ENCODE results near the gene SBDS.
"Not testable (repeated sequence)": the region's sequence is repeated elsewhere in the genome, so short reads cannot be mapped to it uniquely, and the experiment has no call there.

The SBDS gene

DNA sequence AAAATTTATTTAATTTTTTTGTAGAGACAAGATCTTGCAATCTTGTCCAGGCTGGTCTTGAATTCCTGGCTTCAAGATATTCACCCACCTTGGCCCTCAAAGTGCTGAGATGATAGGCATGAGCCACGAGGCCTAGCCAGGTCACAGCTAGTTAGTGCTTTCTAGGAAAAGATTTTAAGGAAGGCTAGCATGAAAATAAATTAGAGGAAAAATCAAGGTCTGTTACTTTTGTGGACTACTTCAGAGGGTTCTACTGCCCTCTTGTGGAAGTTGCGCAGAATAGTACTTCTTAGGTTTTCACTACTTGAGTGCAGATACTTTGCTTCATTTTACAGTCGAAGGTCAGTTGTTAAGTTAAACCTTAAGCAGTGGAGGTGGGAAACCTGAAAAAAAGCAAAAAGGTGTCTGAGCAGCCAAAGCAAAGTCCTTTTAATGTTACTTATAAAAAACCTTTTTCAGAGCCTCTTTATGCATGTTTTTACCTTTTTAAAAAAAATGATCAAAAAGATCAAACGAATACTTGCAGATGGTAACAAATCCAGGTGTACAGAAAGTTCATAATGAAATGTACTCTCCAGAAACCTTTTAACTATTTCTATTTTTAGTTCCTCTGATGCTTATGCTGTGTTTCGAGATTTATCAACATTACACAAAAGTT, 5.3 kb upstream of the SBDS start:
- in situ Hi-C loops (cut with MboI; ENCODE audit: low pct_unique_long_range_greater_than_20kb, low sequenced_read_pairs), result not testable (repeated sequence)
- peak; percentile 29 for DNase-seq

DNA sequence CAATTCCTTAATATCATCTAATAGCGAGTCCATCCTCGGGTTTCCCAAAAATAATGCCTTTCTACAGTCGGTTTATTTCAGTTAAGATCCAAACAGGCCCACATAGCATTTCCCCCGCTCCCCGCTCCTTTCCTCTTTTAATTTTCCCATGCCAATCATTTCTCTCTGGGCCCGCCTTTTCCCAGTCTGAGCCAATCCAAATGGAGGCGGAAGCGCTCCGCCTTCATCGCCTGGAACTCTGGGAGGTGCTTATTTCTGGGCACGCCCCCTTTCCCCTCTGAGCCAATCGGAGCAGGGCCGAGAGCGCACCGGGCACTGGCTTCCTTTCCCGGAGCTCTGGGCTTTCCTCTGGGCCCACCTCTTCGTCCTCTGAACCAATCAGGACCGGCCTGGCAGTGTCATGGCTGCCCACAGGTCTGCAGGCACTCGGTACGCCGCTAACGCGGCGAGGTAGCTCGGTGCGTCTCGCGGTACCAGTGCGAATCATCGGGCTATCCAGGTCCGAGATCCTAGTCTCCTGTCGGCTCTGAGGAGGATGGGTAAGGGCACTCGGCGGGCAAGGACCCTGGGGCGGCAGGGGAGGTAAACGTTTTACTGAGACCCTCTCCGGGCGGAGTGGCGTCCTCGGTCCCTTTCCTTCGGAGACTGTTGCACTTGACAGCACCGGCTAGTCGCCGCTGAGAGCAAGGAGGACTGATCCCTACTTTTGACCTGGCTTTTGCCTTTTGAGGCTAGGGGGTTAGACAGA, 1.2 kb upstream of the SBDS start, which contains the start of gene TYW1:
Gene TYW1 (plus strand): TSS at position 390 of the 748 bp plus-strand sequence. CDS start 146 bp downstream, at position 536.
- in situ Hi-C loops (cut with MboI; ENCODE audit: low pct_unique_long_range_greater_than_20kb, low sequenced_read_pairs), result not testable (repeated sequence)
- peak; percentile 99 for DNase-seq

DNA sequence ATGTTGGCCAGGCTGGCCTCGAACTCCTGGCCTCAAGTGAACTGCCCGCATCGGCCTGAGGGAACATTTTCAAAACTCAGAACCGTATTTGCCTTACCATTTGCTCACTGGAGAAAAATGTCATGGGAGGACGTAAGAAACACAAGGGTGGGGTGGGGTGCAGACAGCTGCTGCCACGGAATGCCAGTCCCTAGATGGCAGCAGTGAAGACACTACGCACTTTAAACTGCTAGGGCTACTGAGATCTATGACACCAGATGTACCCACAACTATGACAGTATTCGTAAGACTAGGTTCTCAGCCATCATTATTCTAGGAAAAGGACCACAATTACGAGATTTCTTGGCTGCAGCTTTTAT, 716 bp downstream of the SBDS start:
- peak; percentile 72 for DNase-seq
- in situ Hi-C loops (cut with MboI; ENCODE audit: low pct_unique_long_range_greater_than_20kb, low sequenced_read_pairs), result not testable (repeated sequence)

DNA sequence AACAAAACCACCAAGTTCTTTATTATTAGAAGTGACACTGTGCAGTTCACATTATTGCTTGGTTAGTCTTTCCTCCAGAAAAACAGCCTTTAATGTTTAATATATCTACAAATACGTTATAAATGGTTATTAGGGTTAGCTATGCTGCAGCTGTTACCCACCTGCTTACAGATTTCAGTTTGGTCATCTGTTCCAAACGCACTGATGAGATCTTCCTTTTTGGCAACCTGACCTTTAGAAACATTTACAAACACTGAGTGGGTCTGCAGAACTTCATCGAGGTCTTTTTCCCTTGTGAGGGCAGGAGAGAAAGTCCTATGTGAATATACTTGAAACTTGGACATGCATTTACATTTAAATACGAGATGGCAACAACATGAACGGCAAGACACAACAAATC, 1.3 kb downstream of the SBDS start:
- DNase-seq; in situ Hi-C loops (cut with MboI; ENCODE audit: low pct_unique_long_range_greater_than_20kb, low sequenced_read_pairs): not testable (repeated sequence)

DNA sequence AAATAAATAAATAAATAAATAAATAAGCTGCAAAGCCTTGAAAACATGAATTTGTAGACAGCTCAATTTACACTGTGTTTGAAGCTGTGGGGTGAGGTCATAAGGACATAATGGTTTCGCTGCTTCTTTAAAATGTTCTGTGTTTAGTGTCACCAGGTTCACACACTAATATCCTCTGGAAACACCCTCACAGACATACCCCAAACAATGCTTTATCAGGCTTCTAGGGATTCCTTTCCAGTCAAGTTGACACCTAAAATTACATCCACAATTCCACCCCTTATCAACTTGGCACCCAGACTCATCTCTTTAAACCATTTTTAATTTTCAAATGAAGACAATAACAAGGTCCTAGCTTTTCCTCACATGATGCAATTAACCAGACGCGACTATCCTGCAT, 5.8 kb downstream of the SBDS start:
- in situ Hi-C loops (cut with MboI; ENCODE audit: low pct_unique_long_range_greater_than_20kb, low sequenced_read_pairs), result not testable (repeated sequence)

DNA sequence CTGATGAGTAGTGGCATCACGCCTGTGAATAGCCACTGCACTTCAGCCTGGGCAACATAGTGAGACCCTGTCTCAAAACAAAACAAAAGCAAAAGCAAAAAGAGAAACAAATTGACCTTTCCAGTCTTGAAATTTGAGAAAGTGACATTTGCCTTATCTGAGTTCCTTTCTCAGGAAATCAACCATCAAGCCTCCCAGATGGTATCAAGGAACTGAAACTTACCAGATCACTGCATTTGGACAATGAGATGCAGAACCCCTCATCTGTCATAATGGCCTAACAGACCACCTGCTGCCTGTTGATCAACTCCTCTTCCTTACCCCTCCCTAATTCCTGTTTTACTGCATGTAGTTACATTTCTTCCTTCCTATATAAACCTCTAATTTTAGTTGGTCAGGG, 15.1 kb downstream of the SBDS start:
- in situ Hi-C loops (cut with MboI; ENCODE audit: low pct_unique_long_range_greater_than_20kb, low sequenced_read_pairs); DNase-seq: not testable (repeated sequence)

More for the DNA sequence above, 5.8 kb downstream of the SBDS start:
- not testable (repeated sequence) for DNase-seq

DNA sequence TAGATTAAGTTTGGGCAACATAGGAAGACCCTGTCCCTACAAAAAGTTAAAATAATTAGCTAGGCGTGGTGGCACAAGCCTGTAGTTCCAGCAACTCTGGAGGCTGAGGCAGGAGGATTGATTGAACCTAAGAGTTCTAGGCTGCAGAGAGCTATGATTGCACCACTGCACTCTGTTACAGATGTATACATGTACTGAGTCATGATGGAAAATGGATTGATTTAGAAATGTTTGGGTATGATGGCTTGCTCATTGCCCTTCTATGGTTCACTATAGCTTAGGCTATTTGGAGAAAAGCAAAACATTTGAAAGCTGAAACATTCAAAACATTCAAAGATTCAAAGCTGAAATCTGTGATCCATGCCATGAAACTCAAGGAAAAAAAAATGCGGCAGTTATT, 16.4 kb downstream of the SBDS start:
- in situ Hi-C loops (cut with MboI; ENCODE audit: low pct_unique_long_range_greater_than_20kb, low sequenced_read_pairs); DNase-seq: not testable (repeated sequence)

DNA sequence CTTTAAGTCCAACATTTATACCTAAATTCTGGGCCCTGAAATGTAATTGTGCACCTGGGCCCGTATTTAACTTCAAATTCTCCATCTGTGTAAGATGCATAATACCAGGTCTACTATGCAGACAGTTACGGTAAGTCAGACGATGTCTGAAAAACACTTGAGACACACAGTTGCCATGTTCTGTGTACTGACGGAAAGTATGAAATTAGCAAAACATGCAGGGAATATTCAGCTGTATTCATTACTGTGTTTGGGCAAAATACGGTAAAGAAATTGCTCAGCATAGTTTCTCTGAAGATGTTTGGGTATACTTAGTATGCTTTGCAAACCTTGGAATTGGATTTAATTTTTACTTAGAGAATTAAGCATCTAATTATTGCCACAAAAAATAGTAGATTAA, 17.1 kb downstream of the SBDS start:
- in situ Hi-C loops (cut with MboI; ENCODE audit: low pct_unique_long_range_greater_than_20kb, low sequenced_read_pairs); DNase-seq: not testable (repeated sequence)

DNA sequence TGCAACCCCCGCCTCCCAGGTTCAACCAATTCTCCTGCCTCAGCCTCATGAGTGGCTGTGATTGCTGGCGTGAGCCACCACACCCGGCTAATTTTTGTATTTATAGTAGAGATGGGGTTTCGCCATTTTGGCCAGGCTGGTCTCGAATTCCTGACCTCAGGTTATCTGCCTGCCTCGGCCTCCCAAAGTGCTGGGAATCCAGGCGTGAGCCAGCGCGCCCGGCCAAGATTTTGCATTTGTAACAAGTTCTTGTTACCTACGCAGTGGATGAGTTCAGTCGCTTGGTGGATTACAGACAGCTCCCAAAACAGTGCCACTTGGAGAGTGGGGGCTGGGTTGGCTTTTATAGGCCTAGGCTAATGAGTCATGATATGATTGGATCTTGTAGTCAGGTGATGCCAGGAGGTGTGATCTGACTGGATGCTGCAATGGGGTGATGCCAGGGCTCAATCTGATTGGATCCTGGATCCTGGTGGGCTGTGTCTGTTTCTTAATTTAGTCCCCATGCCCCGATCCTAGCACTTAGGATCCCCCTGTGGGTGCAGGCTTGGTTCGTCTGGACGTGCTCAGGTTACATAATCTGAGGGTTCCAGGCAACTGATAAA, 20.3 kb downstream of the SBDS start:
- no peak for DNase-seq
- in situ Hi-C loops (cut with MboI; ENCODE audit: low pct_unique_long_range_greater_than_20kb, low sequenced_read_pairs), result no loop called here

DNA sequence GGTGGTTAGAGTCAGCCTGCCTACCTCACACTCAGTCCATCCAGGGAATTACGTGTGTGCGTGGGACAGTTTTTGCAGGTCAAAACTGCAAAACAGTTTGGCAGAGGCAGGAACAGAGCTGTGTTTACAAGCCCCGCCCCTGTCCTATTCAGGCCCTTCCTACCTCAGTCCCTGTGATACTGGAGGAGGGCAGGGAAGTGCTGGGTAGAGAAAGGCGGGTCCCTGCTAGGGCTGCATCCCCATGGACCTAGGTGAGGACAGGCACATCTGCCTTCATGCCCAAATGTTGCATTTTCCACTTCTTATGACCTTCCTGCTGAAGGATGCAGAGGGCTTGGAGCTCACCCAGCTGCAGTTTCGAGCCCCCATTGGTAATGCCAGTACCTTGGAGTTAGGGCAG, 25.1 kb downstream of the SBDS start:
- no peak for DNase-seq
- in situ Hi-C loops (cut with MboI; ENCODE audit: low pct_unique_long_range_greater_than_20kb, low sequenced_read_pairs), result no loop called here

DNA sequence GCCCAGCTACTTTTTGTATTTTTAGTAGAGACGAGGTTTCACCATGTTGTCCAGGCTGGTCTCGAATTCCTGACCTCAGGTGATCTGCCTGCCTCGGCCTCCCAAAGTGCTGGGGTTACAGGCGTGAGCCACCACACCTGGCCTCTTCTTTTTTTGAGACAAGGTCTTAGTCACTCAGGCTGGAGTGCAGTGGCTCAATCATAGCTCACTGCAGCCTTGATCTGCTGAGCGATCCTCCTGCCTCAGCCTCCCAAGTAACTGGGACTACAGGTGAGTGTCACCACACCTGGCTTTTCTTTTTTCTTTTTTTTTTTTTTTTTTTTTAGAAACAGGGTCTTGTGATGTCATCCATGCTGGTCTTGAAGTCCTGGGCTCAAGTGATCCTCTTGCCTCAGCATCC, 26.4 kb downstream of the SBDS start:
- in situ Hi-C loops (cut with MboI; ENCODE audit: low pct_unique_long_range_greater_than_20kb, low sequenced_read_pairs); DNase-seq: not testable (repeated sequence)

DNA sequence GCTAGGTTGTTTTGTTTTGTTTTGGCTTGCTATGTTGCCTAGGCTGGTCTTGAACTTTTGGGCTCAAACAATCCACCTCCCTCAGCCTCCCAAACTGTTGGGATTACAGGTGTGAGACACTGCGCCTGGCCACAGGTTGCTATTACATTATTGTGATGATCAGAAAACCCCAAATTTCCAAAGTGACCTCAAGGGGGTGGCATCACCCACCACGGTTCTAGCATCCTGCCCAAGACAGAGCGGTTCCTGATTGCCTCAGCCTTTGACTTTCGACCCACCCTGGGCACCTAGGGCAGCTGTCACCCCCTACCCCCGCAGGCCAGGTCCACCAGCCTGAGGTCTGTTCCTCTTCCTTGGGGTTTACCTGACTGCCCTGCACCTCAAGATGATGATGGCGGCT, 28.4 kb downstream of the SBDS start:
- in situ Hi-C loops (cut with MboI; ENCODE audit: low pct_unique_long_range_greater_than_20kb, low sequenced_read_pairs), result no loop called here
- no peak for DNase-seq

DNA sequence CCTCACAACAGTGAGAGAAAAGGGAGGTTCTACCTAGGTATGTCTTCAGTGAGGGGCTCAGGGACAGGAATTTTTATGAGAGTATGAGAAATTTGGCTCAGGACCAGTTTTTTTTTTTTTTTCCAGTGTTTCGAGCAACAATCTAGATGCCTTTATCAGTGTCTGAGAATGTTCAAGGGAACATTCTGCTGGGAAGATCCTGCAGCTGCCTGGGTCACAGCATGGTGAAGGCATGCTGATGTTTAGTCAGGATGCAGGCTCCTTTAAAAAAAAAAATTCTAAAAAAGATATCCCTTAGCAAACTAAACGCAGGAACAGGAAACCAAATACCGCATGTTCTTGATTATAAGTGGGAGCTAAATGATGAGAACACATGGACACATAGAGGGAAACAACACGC, 31.0 kb downstream of the SBDS start:
- in situ Hi-C loops (cut with MboI; ENCODE audit: low pct_unique_long_range_greater_than_20kb, low sequenced_read_pairs), result no loop called here
- DNase-seq, result peak; percentile 14

DNA sequence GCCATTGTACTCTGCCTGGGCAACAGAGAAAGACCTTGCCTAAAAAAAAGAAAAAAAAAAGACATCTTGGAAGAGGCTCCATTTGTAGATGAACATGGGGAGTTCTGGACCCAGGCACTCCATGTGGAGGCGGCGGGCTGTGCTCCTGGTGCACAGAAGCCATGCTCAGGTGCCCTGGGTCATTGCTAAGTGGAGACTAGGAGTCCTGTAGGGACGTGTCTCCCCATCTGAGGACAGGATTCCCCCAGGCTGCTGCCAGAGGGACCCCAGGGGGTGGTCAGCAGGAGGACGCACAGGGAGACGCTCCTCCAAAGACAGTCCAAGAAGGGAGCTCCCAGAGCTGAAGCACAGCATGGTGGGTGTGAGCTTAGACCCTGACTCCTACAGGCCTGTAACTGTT, 34.3 kb downstream of the SBDS start:
- in situ Hi-C loops (cut with MboI; ENCODE audit: low pct_unique_long_range_greater_than_20kb, low sequenced_read_pairs), result no loop called here
- DNase-seq, result no peak

DNA sequence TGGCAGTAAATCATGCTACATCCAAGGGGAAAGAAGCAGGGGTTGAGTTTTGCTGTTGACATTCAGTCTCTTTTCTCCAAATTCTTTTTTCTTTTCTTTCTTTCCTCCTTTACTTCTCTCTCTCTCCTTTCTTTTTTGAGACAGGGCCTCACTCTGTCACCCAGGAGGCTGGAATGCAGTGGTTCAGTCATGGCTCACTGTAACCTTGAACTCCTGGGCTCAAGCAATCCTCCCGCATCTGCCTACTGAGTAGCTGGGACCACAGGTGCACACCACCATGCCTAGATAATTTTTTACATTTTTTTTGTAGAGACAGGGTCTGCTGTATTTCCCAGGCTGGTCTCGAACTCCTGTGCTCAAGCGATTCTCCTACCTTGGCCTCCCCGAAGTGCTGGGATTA, 35.2 kb downstream of the SBDS start:
- DNase-seq, result no peak
- in situ Hi-C loops (cut with MboI; ENCODE audit: low pct_unique_long_range_greater_than_20kb, low sequenced_read_pairs), result no loop called here

DNA sequence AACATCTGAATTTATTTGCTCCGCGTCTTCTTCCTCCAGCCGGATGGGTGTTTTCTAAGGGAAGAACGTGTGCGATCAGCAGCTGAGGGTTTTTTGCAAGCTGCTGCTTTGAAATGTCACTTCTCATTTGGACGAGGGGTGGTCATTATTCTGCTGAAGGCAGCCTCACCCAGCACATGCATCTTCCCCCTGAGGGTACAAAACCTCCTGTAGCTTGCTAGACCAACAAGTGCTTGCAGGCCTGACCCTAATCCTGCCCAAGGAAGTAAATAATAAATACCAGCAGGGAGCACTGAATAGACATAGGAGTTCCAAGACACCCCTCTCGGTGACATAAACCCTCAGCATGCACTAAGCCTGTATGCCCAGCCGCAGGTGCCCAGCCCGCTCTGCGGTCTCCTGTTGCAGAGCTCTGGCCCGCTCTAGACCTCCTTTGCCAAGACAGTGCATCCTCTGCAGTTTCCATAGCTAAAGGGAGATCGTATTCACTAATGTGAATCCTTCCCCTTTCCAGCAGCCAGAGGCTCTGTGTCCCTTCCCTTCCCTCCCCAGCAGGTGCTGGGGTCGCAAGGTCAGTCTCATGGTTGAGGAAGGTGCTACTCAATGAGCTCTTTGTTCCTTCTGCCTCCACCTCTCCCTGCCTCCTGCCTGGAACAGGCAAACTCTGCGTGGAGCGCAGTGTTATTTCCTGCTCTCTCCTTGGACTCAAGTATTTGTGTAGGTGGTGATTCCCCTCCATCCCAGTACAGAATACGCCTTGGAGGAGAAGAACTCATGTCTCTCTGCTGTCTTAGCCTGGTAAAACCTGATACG, 36.6 kb downstream of the SBDS start:
- in situ Hi-C loops (cut with MboI; ENCODE audit: low pct_unique_long_range_greater_than_20kb, low sequenced_read_pairs), result no loop called here
- DNase-seq, result no peak

DNA sequence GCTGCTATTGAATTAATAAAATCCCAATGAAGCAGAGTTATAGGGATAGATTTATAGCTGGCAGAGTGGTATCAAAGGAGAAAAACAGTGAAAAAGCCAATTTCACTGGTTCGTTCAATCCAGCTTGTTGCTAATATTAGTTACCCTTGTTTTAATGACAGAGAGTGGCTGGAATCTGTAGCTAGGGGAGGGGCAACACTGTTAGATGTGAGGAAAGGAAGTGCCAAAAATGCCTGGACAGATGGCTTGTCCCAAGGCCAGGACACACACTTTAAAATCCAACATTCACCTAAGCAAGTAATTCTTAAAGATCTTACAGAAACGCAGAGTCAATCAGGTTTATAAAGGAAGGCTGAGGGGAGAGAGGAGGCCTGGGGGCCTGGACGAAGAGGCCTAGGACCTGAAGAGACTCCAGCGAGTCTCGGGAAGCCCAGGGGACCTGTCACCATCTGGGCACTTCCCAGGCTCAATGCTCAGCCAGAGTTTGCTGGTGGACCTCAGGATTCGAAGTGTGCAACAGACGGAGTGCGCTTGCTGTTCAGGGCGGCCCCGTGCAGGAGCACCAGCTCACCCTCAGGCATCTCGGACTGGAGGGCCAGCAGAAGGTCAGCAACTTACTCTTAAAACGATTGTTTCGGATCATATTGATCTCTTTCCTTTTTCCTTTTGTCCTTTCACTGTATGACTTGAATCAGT, 37.6 kb downstream of the SBDS start:
- in situ Hi-C loops (cut with MboI; ENCODE audit: low pct_unique_long_range_greater_than_20kb, low sequenced_read_pairs), result no loop called here
- no peak for DNase-seq

DNA sequence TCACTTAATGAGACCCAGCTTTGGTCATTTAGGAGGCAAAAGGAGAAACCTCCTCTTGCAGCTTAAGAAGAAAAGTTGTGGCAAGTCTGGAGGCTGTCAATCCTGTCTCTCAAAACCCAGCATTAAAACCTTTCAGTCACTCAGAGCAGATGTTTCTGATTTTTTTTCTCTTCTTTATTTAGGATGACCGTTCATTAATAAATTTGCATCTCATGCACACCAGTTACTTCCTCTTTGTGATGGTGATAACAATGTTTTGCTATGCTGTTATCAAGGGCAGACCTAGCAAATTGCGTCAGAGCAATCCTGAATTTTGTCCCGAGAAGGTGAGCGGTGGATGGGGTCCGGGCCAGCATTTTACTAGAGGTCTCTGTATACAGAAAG, 42.4 kb downstream of the SBDS start:
- in situ Hi-C loops (cut with MboI; ENCODE audit: low pct_unique_long_range_greater_than_20kb, low sequenced_read_pairs), result no loop called here
- DNase-seq, result no peak
